GM21526 (cell line): Measurements from ENCODE around the gene JAKMIP2.
A peak's percentile ranks its signal among the peaks of the same experiment; 100 is the strongest.
"Not testable (repeated sequence)": the region's sequence is repeated elsewhere in the genome, so short reads cannot be mapped to it uniquely, and the experiment has no call there.

Experiments used
- ATAC-seq: cut with Tn5 transposase; IDR thresholded peaks from one replicate; pipeline ENCODE4 v1.9.1; 2021; ENCODE audit warnings: moderate library complexity; ENCODE audit not compliant: unreplicated experiment, low FRiP score

The JAKMIP2 gene

GRCh38 chr5:147782110-147783028, at the start of gene JAKMIP2:
Gene JAKMIP2 (minus strand): TSS chr5:147782728. CDS start chr5:147671806, 110,922 bp downstream.
- ATAC-seq = peak; percentile 86

- no peak for ATAC-seq
These were observed 48.9 kb upstream of the JAKMIP2 start, which contains the start of gene SPINK1 for GRCh38 chr5:147831465-147831864. Gene SPINK1 (minus strand): TSS chr5:147831671. CDS start chr5:147831577, 94 bp downstream.

- no peak for ATAC-seq
These were observed 47.5 kb upstream of the JAKMIP2 start for GRCh38 chr5:147830035-147830434.

GRCh38 chr5:147827017-147827416, 44.5 kb upstream of the JAKMIP2 start:
- ATAC-seq = not testable (repeated sequence)

- ATAC-seq = no peak
These were observed 43.8 kb upstream of the JAKMIP2 start for GRCh38 chr5:147826361-147826760.

GRCh38 chr5:147822686-147823491, 40.4 kb upstream of the JAKMIP2 start:
- peak; percentile 98 for ATAC-seq

GRCh38 chr5:147822222-147822621, 39.7 kb upstream of the JAKMIP2 start:
- ATAC-seq = not testable (repeated sequence)

- ATAC-seq = no peak
These were observed 39.2 kb upstream of the JAKMIP2 start for GRCh38 chr5:147821766-147822165.

GRCh38 chr5:147819261-147819770, 36.8 kb upstream of the JAKMIP2 start:
- ATAC-seq = no peak

GRCh38 chr5:147818290-147818689, 35.8 kb upstream of the JAKMIP2 start:
- no peak for ATAC-seq

- no peak for ATAC-seq
These were observed 31.2 kb upstream of the JAKMIP2 start for GRCh38 chr5:147813696-147814095.

GRCh38 chr5:147809830-147810666, 27.5 kb upstream of the JAKMIP2 start:
- no peak for ATAC-seq

- peak; percentile 88 for ATAC-seq
These were observed 22.5 kb upstream of the JAKMIP2 start for GRCh38 chr5:147805030-147805454.

- ATAC-seq = no peak
These were observed 21.8 kb upstream of the JAKMIP2 start for GRCh38 chr5:147804334-147804733.

- no peak for ATAC-seq
These were observed 21.4 kb upstream of the JAKMIP2 start for GRCh38 chr5:147803926-147804325.

- ATAC-seq = not testable (repeated sequence)
These were observed 20.6 kb upstream of the JAKMIP2 start for GRCh38 chr5:147803161-147803560.

- no peak for ATAC-seq
These were observed 18.9 kb upstream of the JAKMIP2 start for GRCh38 chr5:147801461-147801860.

GRCh38 chr5:147800491-147800890, 18.0 kb upstream of the JAKMIP2 start:
- no peak for ATAC-seq

- ATAC-seq = no peak
These were observed 14.2 kb upstream of the JAKMIP2 start for GRCh38 chr5:147796556-147797308.
